HepG2 (cell line): ENCODE results near the gene SLCO3A1. TPM values are rescaled to one million over a fixed set of nuclear protein-coding genes. Genes with fewer than 3 reads are reported as not detected.

Experiments
- ATAC-seq: fragments of 200-7000 bp; cut with Tn5 transposase; 3 replicates; pipeline ENCODE4 v1.9.1; 2020; ENCODE audit warnings: mild to moderate bottlenecking, moderate library complexity
- BruUV-seq: library from RNA; stranded (reverse); fragments of 400-500 nt; replicated peaks from 2 replicates; lab custom pipeline; 2021; lab: Mats Ljungman, UMichigan
- CTCF ChIA-PET: fragments of 300-600 bp; formaldehyde crosslinking; extraction: SDS; loops from one replicate; lab custom pipeline; 2021; ENCODE audit warnings: low total read pairs, inconsistent platforms, low intra/inter-chr PET ratio; lab: Yijun Ruan, JAX
- POLR2A ChIA-PET: fragments of 350-600 bp; sonication (Branson Sonifier 250); formaldehyde crosslinking; loops from one replicate; lab custom pipeline; 2020; ENCODE audit warnings: antibody characterized with exemption, inconsistent platforms; lab: Yijun Ruan, JAX
- DNase-seq: peaks from one replicate; pipeline ENCODE4 v3.0.0-alpha.2; 2015; ENCODE audit warnings: low spot score
- FAIRE-seq: peaks from 3 replicates; lab custom pipeline; 2011; peaks lifted over from hg19 to GRCh38; lab: Jason Lieb, UNC
- H2AFZ ChIP-seq: one replicate; pipeline ENCODE4 v1.6.1; 2011; ENCODE audit warnings: low read length, inconsistent platforms
- H3K27ac ChIP-seq: fragments of 300-600 bp; 3 replicates; pipeline ENCODE4 v1.8.0; 2011; ENCODE audit warnings: mixed run types, mild to moderate bottlenecking, mixed read lengths, low read length, inconsistent platforms; ENCODE audit not compliant: insufficient read depth; ENCODE audit errors: extremely low read length
- H3K27me3 ChIP-seq, 2 experiments: fragments of 200-600 bp in 1 of 2; 2 replicates in 1 of 2; 3 replicates in 1 of 2; pipeline versions ENCODE4 v1.6.0 to v1.8.0; 2011; ENCODE audit warnings: low read length in 2 of 2, mild to moderate bottlenecking in 2 of 2, moderate library complexity in 2 of 2, inconsistent platforms in 1 of 2; ENCODE audit not compliant: insufficient read depth in 2 of 2, control insufficient read depth in 1 of 2
- H3K36me3 ChIP-seq, 2 experiments: fragments of 200-600 bp in 1 of 2; replicated peaks in 1 of 2; 2 replicates in 1 of 2; 3 replicates in 1 of 2; pipeline versions ENCODE4 v1.5.1 to v1.8.0; 2011; ENCODE audit warnings: low read length in 2 of 2, inconsistent platforms in 1 of 2; ENCODE audit not compliant: insufficient read depth in 2 of 2, control insufficient read depth in 1 of 2
- H3K4me1 ChIP-seq: 2 replicates; pipeline ENCODE4 v1.5.1; 2012; ENCODE audit warnings: low read length, inconsistent platforms; ENCODE audit not compliant: insufficient read depth
- H3K4me2 ChIP-seq: 2 replicates; pipeline ENCODE4 v1.6.0; 2011; ENCODE audit warnings: low read depth, low read length, inconsistent platforms
- H3K4me3 ChIP-seq, 3 experiments: fragments of 200-600 bp in 1 of 3; sonication (generic), shearing (Covaris generic) in 1 of 3; replicated peaks in 1 of 3; 2 replicates each; pipeline ENCODE4 v1.5.1; 2011 to 2016; ENCODE audit warnings: low read length in 3 of 3, inconsistent platforms in 2 of 3, low read depth in 2 of 3, mild to moderate bottlenecking in 2 of 3, control low read depth in 1 of 3, mixed read lengths in 1 of 3; ENCODE audit not compliant: insufficient read depth in 1 of 3
- H3K79me2 ChIP-seq: one replicate; pipeline ENCODE4 v1.6.1; 2011; ENCODE audit warnings: low read length, inconsistent platforms; ENCODE audit not compliant: insufficient read depth
- H3K9ac ChIP-seq: 2 replicates; pipeline ENCODE4 v1.6.0; 2011; ENCODE audit warnings: mild to moderate bottlenecking, low read depth, low read length, inconsistent platforms; ENCODE audit not compliant: insufficient read depth
- H3K9me3 ChIP-seq: 2 replicates; pipeline ENCODE4 v1.5.1; 2012; ENCODE audit warnings: mild to moderate bottlenecking, low read length
- H4K20me1 ChIP-seq: 2 replicates; pipeline ENCODE4 v1.6.0; 2011; ENCODE audit warnings: inconsistent platforms, mild to moderate bottlenecking, low read length, moderate library complexity; ENCODE audit not compliant: insufficient read depth
- AGO2 ChIP-seq: fragments of 200-400 bp; formaldehyde crosslinking; optimal IDR thresholded peaks from 2 replicates; pipeline ENCODE3; 2017; ENCODE audit warnings: mild to moderate bottlenecking, low read depth, low read length, moderate library complexity
- ETV5 ChIP-seq: IDR thresholded peaks from 2 replicates; pipeline ENCODE4 v1.6.1; 2018; ENCODE audit warnings: missing biosample characterization, missing genetic modification reagents, inconsistent platforms, borderline replicate concordance
- HOXA7 ChIP-seq: sonication (generic); formaldehyde crosslinking; IDR thresholded peaks from 2 replicates; pipeline ENCODE4 v1.8.1; 2022; ENCODE audit warnings: mild to moderate bottlenecking, missing genetic modification reagents, moderate library complexity
- KAT2B ChIP-seq: fragments of 150-350 bp; IDR thresholded peaks from 2 replicates; pipeline ENCODE4 v1.6.1; 2014; ENCODE audit warnings: low read depth, low read length, borderline replicate concordance
- SMAD3 ChIP-seq: sonication (generic); formaldehyde crosslinking; IDR thresholded peaks from 2 replicates; pipeline ENCODE4 v1.4.0; 2020; ENCODE audit warnings: missing genetic modification reagents
- ZNF431 ChIP-seq: sonication (generic); formaldehyde crosslinking; IDR thresholded peaks from 2 replicates; pipeline ENCODE4 v1.9.0; 2022; ENCODE audit warnings: missing genetic modification reagents, low read depth, mild to moderate bottlenecking, borderline replicate concordance
- ZNF549 ChIP-seq: sonication (generic); formaldehyde crosslinking; IDR thresholded peaks from 2 replicates; pipeline ENCODE4 v1.5.0; 2020; ENCODE audit warnings: missing genetic modification reagents
- WGBS: methylation state at CpG from one replicate; pipeline ENCODE4 v1.1.6; 2017; ENCODE audit warnings: low lambda C conversion rate; 5-methylcytosine and 5-hydroxymethylcytosine counted together
- in situ Hi-C: cut with HindIII; loops from 2 replicates; pipeline ENCODE4 v1.10.0; 2017; ENCODE audit warnings: low pct_unique_long_range_greater_than_20kb; ENCODE audit not compliant: extremely low pct_ligation_motif_present
- intact Hi-C: fragments of 100-400 bp; cut with micrococcal nuclease; formaldehyde crosslinking; loops from one replicate; pipeline ENCODE4 v1.10.0; 2022; ENCODE audit not compliant: unreplicated experiment
- polyA plus RNA-seq, 8 experiments: library from polyadenylated mRNA; depleted of rRNA in 3 of 8; stranded (reverse) in 7 of 8; unstranded in 1 of 8; fragments of >200 nt; fragmentation: Illumina TruSeq in 4 of 8; extraction: Trizol in 4 of 8; gene quantifications; 2 replicates each; pipeline versions ENCODE4 v1.2.1 to v1.2.3, GENCODE V29; 2011 to 2016; ENCODE audit warnings: low read depth in 4 of 8, missing spikeins in 1 of 8, mixed read lengths in 1 of 8; ENCODE audit not compliant: insufficient read depth in 1 of 8
- total RNA-seq, 5 experiments: library from RNA; depleted of rRNA; stranded (reverse); fragments of >200 nt; fragmentation: Illumina TruSeq; extraction: Trizol; gene quantifications; 2 replicates each; pipeline ENCODE4 v1.2.3, GENCODE V29; 2016; ENCODE audit warnings: low read depth in 1 of 5
- TF ChIP-seq, protein P1 (sequence below): sonication (generic); formaldehyde crosslinking; conservative IDR thresholded peaks from 2 replicates; pipeline ENCODE4 v1.8.0; 2022; ENCODE audit warnings: mild to moderate bottlenecking, moderate library complexity, missing genetic modification reagents
- TF ChIP-seq, protein P2 (sequence below): sonication (generic); formaldehyde crosslinking; IDR thresholded peaks from 2 replicates; pipeline ENCODE4 v1.8.1; 2022; ENCODE audit warnings: low read depth, mild to moderate bottlenecking, missing genetic modification reagents
- TF ChIP-seq, protein P3 (sequence below): sonication (generic); formaldehyde crosslinking; IDR thresholded peaks from 2 replicates; pipeline ENCODE4 v1.4.0; 2020; ENCODE audit warnings: missing genetic modification reagents

SLCO3A1 gene
- total and polyA plus RNA-seq, 2 of the 13 experiments (the other 11 are each of a cell fraction or from before 2014, with no cell fraction given), result 0.02 TPM; not detected in 1

DNA sequence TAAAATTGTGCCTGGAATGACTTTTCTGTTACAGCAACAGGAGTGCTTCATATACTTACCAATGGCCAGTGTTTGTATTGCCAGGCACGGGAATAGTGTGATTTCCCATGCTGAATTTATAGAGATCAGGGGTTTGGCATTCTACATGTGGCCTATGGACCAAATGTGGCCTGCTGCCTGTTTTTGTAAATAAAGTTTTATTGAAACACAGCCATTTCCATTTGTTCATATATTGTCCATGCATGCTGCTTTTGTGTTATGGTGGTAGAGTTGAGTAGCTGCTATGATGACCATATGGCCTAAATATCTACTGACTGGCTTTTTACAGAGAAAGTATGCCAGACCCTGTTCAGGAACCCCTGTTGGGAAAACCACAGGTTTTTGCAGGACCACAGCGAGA, 55.6 kb downstream of the SLCO3A1 start:
- intact Hi-C loops (no loop called here), in situ Hi-C loops (no loop called here)
- Histone ChIP-seq H3K4me3 (no peak overlapping the region), H3K36me3 (no peaks in the 10 kb centered on the region), H4K20me1 (no peaks in the 10 kb centered on the region), H3K27me3 (peaks cover 0 to 1% of the 10 kb centered on the region in 2 experiments; a peak in 1 of 5 replicates), H3K4me1 (no peaks in the 10 kb centered on the region), H3K9me3 (no peaks in the 10 kb centered on the region), H3K27ac (no peak overlapping the region), H3K4me2 (no peak overlapping the region), H3K9ac (no peak overlapping the region), H2AFZ (no peak overlapping the region), H3K79me2 (no peaks in the 10 kb centered on the region)
- no TSS peak for BruUV-seq
- no peak for TF ChIP-seq HOXA7 (CRISPR knock-in tag)
- TF ChIP-seq KAT2B, result no peak
- ChIA-PET POLR2A (no interaction called here), CTCF (no interaction called here)
- WGBS, result 18% methylated on average over 1 of the region's 2 CpGs
- FAIRE-seq, result no peak
- no peak for ATAC-seq
- no peak for DNase-seq

DNA sequence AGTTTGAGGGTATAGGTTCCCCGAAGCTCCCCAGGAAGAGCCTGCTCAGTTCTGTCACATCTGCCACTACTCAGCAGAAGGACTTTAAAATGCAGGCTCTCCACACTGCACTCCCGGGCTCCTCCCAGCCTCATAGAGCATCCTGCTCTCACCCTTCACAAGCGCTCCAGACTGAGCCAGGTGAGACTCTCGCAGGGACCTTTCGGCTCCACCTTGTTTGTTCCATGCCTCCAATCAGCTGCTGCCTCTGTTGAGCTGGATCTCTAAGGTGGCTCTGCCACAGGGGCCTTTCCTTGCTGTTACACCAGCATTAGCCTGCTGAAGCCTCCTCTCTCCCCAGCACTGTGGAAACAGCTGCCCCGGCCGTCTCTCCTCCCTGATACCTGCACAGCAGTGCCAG, 56.1 kb downstream of the SLCO3A1 start:
- H2AFZ ChIP-seq, result no peak overlapping the region
- FAIRE-seq, result no peak
- no peaks in the 10 kb centered on the region for H3K79me2 ChIP-seq
- no TSS peak for BruUV-seq
- no peak for DNase-seq
- no peak for ATAC-seq
- no peaks in the 10 kb centered on the region for H3K4me1 ChIP-seq
- in situ Hi-C loops (no loop called here), intact Hi-C loops (no loop called here)
- ChIA-PET CTCF (no interaction called here), POLR2A (no interaction called here)
- H3K9ac ChIP-seq, result no peak overlapping the region
- no peaks in the 10 kb centered on the region for H3K9me3 ChIP-seq
- H3K36me3 ChIP-seq, result no peaks in the 10 kb centered on the region
- H3K27ac ChIP-seq, result no peak overlapping the region
- no peaks in the 10 kb centered on the region for H4K20me1 ChIP-seq
- 5% methylated on average over 4 of the region's 7 CpGs for WGBS
- no peak overlapping the region for H3K4me2 ChIP-seq
- H3K27me3 ChIP-seq, result peaks cover 0 to 1% of the 10 kb centered on the region in 2 experiments; a peak in 1 of 5 replicates
- no peak overlapping the region for H3K4me3 ChIP-seq
- TF ChIP-seq ETV5, result no peak
- no peak for TF ChIP-seq ZNF549 (CRISPR knock-in tag)
- no peak for TF ChIP-seq SMAD3 (CRISPR knock-in tag)
- TF ChIP-seq, protein P1, sequence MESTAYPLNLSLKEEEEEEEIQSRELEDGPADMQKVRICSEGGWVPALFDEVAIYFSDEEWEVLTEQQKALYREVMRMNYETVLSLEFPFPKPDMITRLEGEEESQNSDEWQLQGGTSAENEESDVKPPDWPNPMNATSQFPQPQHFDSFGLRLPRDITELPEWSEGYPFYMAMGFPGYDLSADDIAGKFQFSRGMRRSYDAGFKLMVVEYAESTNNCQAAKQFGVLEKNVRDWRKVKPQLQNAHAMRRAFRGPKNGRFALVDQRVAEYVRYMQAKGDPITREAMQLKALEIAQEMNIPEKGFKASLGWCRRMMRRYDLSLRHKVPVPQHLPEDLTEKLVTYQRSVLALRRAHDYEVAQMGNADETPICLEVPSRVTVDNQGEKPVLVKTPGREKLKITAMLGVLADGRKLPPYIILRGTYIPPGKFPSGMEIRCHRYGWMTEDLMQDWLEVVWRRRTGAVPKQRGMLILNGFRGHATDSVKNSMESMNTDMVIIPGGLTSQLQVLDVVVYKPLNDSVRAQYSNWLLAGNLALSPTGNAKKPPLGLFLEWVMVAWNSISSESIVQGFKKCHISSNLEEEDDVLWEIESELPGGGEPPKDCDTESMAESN (CRISPR knock-in tag), result no peak
- TF ChIP-seq, protein P2, sequence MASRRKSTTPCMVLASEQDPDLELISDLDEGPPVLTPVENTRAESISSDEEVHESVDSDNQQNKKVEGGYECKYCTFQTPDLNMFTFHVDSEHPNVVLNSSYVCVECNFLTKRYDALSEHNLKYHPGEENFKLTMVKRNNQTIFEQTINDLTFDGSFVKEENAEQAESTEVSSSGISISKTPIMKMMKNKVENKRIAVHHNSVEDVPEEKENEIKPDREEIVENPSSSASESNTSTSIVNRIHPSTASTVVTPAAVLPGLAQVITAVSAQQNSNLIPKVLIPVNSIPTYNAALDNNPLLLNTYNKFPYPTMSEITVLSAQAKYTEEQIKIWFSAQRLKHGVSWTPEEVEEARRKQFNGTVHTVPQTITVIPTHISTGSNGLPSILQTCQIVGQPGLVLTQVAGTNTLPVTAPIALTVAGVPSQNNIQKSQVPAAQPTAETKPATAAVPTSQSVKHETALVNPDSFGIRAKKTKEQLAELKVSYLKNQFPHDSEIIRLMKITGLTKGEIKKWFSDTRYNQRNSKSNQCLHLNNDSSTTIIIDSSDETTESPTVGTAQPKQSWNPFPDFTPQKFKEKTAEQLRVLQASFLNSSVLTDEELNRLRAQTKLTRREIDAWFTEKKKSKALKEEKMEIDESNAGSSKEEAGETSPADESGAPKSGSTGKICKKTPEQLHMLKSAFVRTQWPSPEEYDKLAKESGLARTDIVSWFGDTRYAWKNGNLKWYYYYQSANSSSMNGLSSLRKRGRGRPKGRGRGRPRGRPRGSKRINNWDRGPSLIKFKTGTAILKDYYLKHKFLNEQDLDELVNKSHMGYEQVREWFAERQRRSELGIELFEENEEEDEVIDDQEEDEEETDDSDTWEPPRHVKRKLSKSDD (CRISPR knock-in tag), result no peak
- no peak for TF ChIP-seq ZNF431 (CRISPR knock-in tag)
- no peak for TF ChIP-seq AGO2
- TF ChIP-seq, protein P3, sequence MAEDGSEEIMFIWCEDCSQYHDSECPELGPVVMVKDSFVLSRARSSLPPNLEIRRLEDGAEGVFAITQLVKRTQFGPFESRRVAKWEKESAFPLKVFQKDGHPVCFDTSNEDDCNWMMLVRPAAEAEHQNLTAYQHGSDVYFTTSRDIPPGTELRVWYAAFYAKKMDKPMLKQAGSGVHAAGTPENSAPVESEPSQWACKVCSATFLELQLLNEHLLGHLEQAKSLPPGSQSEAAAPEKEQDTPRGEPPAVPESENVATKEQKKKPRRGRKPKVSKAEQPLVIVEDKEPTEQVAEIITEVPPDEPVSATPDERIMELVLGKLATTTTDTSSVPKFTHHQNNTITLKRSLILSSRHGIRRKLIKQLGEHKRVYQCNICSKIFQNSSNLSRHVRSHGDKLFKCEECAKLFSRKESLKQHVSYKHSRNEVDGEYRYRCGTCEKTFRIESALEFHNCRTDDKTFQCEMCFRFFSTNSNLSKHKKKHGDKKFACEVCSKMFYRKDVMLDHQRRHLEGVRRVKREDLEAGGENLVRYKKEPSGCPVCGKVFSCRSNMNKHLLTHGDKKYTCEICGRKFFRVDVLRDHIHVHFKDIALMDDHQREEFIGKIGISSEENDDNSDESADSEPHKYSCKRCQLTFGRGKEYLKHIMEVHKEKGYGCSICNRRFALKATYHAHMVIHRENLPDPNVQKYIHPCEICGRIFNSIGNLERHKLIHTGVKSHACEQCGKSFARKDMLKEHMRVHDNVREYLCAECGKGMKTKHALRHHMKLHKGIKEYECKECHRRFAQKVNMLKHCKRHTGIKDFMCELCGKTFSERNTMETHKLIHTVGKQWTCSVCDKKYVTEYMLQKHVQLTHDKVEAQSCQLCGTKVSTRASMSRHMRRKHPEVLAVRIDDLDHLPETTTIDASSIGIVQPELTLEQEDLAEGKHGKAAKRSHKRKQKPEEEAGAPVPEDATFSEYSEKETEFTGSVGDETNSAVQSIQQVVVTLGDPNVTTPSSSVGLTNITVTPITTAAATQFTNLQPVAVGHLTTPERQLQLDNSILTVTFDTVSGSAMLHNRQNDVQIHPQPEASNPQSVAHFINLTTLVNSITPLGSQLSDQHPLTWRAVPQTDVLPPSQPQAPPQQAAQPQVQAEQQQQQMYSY (CRISPR knock-in tag), result no peak
